IPS DF 4.7 (cell line): ENCODE measurements around the gene TSEN54.
"Not testable (repeated sequence)": the region's sequence is repeated elsewhere in the genome, so short reads cannot be mapped to it uniquely, and the experiment has no call there.

Experiments
- DNase-seq: peaks from one replicate; pipeline ENCODE4 v3.0.0-alpha.2; 2013; ENCODE audit warnings: low spot score; ENCODE audit errors: extremely low read depth

Gene TSEN54

GRCh38 chr17:75516255-75516618, at the start of gene TSEN54:
TSEN54 (plus strand) TSS chr17:75516528; CDS start chr17:75516561, 33 bp downstream.
- DNase-seq: no peak

DNA sequence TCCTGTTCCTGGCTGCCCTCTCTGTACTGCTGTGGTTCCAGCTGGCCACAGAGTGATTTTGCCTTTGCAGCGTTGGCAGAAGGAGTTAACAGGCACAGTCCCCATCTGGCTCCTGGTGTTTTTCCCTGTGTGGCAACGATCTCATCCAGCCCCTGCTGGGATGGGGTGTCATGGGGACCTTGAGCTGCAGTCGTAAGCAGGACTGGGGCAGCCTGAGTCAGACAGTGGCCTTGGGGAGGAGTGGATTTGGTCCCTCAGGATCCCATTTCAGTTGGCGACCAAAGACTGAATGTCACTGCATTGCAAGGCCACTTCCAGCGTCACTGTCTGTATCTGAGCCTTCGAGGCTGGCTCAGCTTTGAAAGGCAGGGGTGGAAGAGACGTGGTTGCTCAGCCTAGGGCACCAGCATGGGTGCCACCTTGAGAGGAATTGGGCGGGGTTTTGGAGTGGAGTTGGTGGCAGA, 48.0 kb upstream of the TSEN54 start:
- DNase-seq: no peak

DNA sequence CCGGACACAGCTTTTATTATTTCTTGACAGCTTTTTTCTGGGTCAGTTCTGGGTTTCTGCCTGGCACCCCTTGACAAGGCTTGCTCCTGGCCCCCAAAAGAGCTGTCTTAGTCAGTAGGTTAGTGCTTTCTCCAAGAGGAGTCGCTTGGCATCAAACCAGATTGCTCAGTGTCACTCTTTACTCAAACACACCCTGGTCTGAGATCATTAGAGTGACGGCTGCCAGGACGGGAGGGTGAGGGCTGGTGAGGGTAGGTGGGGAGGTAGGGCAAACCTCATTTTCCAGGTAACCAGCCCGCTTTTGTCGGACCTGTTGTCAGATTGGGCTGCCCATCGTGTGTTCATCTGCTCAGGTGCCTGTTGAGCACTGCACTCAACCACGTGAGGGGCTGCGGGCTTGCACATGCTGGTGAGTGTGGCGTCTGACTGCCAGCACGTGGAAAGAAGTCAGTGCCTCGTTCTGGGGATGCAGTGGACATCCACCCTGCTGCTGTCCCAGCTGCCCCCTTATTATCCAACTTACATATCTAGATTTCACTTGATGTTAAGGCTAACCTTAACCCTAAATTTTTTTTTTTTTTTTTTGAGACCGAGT, 47.5 kb upstream of the TSEN54 start:
- no peak for DNase-seq

DNA sequence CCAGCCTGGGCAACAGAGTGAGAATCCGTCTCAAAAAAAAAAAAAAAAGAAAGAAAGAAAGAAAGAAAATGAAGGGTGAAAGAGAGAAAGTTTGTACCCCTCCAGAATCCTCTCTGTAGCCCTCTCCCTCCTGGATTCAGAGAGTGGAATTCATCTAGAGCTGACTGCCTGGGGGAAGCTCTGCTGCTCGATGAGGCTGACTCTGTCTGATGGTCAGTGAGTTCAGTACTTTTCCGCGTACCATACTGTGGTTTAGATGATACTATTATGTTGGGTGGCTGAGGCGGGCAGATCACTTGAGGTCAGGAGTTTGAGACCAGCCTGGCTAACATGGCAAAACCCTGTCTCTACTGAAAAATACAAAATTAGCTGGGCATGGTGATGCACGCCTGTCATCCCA, 45.1 kb upstream of the TSEN54 start:
- DNase-seq: no peak

DNA sequence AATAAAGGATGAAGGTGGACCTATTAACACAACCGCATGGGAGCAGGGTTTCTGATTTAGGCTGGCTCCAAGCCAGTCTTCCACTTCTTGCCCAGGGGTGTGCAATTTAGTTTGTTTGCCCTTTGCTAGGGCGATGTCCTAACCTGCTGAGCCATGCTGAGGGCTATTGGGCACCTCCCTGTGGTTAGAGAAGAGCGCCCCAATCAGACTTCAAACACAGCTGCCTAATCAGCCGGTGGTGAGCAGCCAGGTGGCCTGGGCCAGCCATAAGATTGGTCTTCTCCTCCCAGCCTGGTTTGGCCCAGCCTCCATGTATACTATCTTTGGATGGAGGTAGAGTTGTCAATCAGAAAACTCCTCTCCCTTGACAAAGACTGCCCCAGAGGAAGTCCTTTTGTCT, 44.2 kb upstream of the TSEN54 start:
- no peak for DNase-seq

DNA sequence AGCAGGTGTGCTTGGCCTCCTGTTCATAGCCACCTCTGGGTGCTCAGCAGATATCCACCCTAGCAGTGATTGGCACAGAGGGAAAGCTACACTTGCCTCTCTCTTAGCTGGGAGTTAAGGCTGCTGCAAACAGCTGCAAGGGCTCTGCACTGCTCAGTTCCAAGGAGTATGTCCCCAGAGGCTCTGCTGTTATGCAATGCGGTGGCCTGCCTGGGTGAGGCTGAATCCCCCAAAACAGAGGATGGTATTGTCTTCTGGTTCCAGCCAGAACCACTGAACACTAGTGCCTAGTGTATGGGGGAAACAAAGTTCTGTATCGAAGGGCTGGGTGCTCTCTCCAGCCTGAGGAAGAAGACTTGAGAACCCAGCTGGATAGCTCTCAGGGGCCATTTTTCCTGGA, 43.1 kb upstream of the TSEN54 start:
- no peak for DNase-seq

DNA sequence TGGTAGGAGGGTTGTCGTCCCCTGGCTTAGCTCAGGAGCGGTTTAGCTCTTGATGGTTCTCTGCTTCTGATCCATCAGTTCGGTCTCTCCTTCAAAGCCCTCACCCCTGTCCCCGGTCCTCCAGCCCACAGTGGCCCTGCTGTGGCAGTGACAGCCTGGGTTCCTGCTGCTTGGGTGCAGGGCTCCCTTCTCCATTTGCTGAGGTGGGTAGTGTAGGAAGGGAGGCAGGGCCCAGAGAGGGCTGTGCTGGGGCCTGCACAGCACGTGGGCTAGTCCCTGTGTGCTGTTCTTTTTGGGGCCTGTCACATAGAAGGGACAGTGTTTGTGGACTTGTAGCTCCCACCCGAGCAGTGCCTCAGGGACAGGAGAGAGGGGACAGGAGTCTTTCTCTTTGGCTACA, 41.6 kb upstream of the TSEN54 start:
- no peak for DNase-seq

DNA sequence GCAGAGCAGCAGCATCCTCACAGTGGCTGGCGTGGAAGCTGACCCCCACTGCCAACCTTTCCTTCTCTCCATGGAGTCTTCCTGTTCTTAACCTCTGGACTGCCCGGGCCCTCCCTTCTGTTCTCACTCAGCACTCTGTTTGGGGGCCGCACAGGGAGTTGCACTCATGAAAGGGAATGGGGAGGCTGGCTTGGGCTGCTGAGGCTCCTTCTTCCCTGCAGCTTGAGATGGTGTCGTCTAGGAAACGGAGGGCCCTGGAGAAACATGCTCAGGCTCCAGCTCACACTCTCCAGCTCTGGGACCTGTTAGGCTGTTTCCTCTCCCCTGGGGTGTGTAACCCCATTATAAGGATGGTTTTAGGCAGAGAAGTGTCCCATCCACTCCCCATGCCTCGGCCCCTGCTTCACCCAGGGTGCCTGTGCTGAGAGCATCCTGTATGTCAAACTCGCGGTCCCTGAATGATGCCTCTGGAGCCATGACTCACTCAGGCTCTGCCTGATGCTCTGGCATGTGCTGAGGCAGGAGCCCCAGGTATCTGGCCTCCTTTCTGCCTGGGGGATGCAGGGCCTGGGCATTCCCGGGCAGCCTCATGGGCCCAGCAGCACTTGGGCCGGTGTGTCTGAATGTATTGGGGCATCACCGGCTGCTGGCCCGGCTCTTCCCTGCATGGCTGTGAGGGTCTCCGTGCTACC, 41.0 kb upstream of the TSEN54 start:
- no peak for DNase-seq

DNA sequence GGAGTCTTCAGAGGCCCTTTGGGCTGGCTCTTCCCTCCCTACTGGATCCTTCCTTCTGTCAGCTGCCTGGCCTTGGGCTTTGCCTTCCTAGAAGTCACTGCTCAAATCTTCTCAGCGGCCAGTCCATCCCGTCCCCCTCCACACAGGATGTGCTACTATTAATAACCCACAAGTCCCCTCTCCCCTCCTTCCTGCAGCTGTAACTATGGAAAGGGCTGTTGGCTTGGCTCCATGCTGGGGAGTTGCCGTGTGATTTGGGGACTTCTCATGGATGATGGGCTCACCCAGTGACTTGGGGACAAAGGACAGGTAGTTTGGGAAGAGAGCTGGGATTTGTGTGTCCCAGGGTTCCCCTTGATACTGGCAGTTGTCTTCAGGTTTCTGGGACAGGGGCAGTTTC, 40.5 kb upstream of the TSEN54 start:
- no peak for DNase-seq

DNA sequence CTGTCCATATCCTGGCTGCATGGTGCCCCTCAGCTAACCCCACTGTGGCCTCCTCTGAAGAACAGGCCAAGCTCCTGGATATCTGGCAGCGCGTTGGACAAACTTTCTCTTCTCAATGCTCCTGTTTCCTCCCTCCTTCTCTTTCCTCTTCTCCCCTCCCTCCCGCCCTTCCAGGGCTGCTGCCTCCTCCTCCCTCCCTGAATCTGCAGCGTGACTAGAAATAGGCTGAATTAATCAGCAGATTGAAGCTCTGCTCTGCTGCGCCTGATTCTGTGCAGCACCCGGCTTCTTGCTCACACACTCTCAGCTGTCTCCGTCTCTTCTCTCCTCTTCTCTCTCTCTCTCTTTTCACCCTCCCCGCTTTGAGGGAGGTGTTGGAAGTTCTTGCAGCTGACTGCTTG, 40.1 kb upstream of the TSEN54 start:
- no peak for DNase-seq

- DNase-seq: no peak
Measured at GRCh38 chr17:75476752-75477489, 39.4 kb upstream of the TSEN54 start.

DNA sequence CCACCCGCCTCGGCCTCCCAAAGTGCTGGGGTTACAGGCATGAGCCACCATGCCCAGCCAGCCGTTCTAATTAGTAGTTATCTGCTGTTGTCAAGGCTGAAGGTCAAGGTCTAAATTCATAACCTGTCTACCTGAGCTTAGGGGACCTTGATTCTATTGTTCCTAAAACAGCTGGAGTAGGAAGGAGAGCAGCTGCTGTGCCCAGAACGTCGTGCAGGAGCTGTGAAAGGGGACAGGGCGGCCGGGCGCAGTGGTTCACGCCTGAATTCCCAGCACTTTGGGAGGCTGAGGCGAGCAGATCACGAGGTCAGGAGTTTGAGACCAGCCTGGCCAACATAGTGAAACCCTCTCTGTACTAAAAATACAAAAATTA, 38.9 kb upstream of the TSEN54 start:
- not testable (repeated sequence) for DNase-seq

DNA sequence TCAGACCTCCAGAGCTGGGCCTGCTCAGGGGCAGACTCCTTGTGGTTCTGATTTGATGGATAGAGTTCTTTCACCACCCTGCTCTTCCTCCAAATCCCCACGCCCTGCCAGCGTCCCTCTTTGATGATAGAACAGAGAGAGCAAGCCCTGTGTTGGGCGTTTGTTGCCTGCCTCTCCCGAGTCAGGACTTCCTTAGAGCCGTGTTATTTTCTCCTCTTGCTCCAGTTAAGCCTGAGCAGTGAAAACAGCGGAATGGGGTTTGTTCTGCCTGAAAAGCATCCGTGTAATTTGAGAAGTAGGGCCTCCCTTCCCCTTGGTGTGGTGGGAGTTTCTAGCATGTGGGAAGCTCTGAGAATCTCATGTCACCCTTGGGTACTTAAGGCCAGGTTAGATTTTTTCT, 37.8 kb upstream of the TSEN54 start:
- no peak for DNase-seq

DNA sequence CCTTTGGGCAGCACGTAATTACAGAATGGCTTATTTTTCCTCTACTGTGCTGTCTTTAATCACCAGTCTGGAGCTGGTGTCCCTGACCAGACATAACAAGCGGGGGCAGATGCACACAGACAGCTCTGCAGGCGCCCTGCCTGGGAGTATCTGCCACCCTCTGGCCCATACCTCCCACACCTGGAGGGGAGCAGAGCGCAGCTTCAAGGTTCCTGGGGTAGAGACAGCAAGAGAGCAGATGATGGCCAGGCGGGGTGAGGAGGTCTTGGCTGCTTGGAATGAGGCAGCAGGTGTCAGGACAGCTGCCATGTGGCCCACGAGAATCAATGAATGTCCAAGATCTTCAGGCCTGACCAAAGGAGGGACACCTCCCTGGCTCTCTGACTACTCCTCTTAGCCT, 36.0 kb upstream of the TSEN54 start:
- DNase-seq: no peak

DNA sequence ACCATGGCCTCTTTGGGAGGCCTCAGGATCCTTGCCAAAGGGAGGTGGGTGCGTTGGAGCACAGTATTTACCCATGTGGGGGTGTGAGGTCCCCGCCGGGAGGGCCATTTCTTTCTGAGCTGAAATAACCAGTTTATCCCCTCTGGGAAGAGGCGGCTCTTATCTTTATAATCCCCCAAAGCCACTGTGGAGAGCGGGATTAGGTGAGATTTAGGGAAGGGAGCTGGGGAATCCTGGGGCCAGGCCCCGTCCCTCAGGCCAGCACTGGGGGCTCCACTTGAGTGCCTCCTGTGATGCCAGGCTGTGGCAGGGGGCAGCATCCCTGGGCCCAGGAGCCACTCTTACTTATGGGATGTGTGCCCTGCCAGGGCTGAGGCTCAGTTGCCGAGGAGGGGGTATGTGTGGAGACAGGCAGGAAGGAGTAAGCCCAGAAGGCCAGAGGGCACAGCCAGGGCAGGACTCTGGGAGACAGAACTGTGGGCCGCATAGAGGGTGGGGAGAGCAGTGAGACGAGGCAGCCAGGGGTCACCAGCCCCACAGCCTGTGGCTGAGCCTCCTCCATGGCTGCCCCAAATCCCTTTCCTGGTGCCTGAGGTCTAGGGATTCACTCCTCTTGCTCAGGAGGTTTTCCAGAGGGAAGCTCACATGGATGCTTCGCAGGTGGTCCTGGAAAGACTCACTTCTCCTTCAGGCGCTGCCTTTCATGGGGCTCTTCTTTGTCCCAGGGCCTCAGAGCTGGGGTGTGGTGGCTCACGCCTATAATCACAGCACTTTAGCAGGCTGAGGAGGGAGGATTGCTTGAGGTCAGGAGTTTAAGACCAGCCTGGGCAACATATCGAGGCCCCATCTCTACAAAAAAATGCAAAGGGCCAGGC, 34.9 kb upstream of the TSEN54 start:
- no peak for DNase-seq

- DNase-seq: no peak
Measured at GRCh38 chr17:75482098-75482942, 34.0 kb upstream of the TSEN54 start.

DNA sequence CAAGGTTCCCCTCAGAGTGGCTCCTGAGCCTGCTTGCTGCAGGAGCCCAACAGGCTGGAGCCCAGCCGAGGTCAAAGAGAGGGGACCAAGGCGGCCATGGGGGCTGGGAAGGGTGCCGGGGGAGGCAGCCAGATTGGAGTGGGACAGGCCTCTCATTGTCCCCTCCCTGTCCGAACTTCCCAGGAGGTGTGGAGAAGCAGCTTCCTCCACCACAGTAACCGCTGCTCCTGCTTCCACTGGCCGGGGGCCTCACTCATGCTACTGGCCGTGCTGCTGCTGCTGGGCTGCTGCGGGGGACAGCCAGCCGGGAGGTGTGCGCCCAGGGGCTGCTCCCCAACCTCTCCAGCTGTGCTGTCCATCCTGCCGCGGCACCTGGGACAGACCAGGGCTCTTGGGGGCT, 30.6 kb upstream of the TSEN54 start:
- DNase-seq: no peak

- DNase-seq: no peak
Measured at GRCh38 chr17:75486151-75486550, 30.2 kb upstream of the TSEN54 start.

DNA sequence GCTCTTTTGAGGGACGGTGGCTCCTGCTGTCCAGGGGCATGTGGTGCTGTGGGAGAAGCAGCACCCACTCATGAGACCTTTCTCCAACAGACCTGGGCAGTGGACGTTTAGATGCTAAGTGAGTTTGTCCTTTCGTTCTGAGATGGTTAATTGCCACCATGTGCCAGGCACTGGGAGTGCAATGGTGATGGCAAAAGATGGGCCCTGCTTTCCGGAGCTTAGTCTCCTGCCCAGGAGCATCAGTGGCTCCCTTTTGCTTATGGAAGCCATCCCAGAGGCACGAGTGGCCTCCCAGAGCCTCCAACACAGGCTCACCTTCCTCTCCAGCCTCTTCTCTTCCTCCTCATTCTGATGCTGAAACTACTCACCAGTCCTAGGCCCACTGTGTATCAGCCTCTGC, 29.4 kb upstream of the TSEN54 start:
- DNase-seq: no peak

DNA sequence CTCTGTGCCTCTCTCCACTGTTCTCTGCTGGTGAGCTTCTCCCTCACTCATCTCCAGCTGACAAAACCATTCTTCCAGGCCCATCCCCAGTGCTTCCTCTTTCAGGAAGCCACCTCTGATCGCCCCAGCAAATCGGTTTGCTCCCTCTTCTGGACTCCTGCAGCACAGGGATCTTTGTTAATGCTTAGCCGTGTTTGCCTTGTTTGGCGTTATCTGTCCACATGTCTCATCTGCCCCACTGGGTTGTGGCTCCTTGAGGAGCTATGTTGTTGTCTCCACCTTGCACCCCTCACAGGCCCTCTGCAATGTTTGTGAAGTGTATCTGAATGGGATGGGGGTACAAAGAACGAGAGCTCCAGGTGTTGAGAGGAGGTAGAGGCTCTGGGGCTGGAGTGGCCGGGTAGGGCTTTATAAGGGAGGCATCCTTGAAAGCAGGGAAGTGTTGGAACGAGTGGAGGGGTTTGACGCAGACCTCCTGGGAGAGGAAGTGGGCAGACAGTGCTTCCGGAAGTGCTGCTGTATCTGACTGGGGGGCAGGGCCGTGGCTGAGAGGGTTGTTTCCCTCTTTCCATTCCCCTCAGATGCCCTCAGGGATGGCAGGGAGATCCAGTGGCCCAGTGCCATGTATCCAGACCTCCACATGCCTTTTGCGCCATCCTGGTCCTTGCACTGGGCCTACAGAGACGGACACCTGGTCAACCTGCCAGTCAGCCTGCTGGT, 28.8 kb upstream of the TSEN54 start:
- no peak for DNase-seq
